GM18951 (cell line): ENCODE results near the gene NUB1.

Source experiments
- POLR2A ChIP-seq: IDR thresholded peaks from 4 replicates; pipeline ENCODE4 v1.6.1; 2011; ENCODE audit warnings: mild to moderate bottlenecking; ENCODE audit not compliant: insufficient read length, insufficient read depth; ENCODE audit errors: extremely low read depth
- in situ Hi-C: fragments of 300-500 bp; cut with MboI; formaldehyde crosslinking; loops from one replicate; pipeline ENCODE4 v1.12.0; 2022; ENCODE audit warnings: low sequenced_read_pairs, mixed read lengths, inconsistent platforms; ENCODE audit not compliant: unreplicated experiment

NUB1 gene

DNA sequence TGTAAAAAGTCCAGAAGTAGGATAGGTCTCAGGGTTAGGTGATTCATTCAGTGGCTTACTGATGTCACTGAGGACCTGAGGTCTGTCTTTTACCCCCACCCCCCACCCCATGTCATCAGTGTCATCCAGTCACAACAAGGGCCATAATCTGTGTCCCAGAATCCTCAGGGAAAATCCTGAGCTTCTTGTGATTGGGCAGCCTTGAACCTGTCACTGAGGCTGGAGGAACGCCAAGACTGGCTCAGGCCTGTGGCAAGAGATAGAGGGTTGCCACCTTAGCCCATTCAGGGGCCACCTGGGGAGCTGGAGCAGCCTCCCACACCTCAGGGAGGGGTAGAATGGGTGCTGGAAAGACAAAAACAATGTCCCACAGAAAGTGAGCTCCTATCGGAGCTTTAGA lies 29.7 kb downstream of the NUB1 start:
- in situ Hi-C loops = no loop called here

DNA sequence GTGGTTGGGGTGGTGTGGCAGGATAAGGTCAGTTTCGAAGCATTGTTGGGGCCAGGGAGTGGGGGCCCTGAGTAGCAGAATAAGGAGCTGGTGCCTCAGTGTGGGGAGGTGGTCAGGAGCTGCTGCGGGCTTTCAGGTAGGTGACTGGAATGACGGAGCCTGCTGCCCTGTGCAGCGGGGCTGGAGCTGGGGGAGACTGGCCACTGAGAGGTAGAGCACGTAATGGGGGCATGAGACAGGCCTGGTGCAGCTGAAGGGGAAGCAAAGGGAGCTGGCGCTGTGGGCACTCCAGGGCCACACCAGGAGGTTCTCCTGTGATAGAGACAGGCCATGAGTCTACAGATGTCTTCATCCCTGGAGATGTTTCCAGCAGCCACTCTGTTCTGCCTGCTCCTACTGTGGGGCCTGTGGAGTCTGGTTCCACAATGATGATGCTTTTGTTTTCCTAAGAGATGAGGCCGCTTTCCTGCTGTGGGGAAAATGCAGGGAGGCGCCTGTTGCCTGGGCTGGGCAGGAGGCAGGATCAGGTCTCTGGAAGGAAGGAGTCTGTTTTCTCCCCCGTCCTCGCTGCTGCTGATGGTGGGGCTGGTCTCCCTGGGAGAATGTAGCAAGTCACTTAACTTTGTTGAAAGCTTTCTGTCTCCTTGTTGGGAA lies 31.1 kb downstream of the NUB1 start:
- in situ Hi-C loops = no loop called here
- TF ChIP-seq POLR2A = no peak

More for the DNA sequence above, 29.7 kb downstream of the NUB1 start:
- TF ChIP-seq POLR2A = no peak

DNA sequence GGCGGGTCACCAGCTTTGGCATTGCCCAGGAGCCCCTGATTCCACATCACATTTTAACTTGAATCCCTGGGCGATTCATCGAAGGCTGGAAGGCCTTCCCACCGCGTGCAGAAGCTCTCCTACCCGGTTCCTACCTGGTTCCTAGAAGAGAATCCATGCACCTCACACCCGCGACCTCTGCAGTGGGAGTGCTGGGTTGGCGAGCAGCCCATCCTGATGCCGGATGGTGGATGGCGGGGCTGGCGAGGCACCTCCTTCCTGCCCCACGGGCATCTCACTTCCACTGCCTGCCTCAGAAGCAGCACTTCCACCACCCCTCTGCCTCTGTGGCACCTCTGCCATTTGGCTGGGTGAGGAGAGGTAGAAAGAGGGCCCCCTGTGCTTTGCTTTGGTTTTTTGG lies 32.0 kb downstream of the NUB1 start:
- in situ Hi-C loops = no loop called here
- no peak for TF ChIP-seq POLR2A

DNA sequence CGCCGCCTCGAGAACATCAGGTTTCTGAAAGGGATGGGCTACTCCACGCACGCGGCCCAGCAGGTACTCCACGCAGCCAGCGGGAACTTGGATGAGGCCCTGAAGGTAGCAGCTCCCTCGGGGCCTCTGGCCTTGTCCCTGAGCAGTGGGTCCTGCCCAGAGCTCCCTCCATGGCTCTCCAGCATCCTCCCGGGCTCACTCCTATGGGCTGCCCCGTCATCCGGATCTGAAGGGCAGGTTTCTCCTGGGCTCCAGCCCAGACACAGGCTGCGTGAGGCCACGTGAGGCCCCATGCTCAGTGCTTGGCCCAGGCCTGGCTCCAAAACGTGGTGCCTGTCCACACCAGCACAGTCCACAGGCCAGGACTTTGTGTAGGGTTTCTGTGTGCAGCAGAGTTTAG lies 32.5 kb downstream of the NUB1 start:
- in situ Hi-C loops = no loop called here
- TF ChIP-seq POLR2A = no peak

DNA sequence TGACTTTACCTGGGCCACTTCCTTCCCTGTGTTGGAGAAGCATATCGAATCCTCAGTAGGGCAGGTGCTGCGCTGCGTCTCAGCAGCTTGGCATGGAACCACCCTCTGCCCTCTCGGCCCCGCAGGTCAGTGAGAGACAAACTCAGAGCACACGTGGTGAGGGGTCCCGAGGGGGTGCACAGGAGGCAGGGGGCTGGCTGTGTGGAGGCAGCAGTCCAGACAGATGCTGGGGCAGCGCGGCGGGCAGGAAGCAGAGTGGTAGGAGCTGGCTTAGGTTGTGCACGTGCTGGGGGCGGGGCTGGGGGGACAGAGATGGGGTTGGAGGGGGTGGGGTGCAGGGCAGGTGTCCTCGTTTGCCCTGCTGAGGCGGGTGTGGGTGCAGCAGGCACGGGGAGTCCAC lies 33.1 kb downstream of the NUB1 start:
- TF ChIP-seq POLR2A = no peak
- in situ Hi-C loops = no loop called here

DNA sequence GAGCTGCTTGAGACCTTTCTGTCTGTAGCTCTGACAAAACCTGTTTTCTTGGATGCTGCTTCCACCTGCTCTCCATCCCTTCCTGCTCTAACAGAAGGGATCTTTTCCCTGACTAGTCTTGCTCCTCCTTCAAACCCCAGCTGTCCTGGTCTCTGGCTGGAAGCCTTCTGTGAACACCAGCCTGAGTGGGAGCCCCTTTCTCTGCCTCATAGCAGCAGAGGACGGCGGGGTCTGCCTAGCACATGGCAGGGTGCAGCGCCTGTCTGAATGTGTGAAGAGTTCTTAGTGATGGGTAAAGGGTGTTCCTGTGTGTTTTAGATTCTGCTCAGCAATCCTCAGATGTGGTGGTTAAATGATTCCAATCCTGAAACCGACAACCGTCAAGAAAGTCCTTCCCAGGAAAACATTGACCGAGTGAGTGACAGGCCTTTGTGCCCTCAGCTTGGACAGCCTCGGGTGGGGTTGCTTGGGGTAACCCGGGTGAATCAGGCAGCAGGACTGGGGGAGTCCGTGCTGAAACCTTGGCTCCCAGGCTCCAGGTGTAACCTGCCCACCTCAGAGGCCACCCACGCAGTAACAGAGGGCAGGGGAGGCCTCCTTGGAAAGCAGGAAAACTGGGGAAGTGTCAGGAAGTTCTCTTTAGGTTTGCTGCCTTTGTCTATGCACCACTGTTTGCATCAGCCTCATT lies 34.1 kb downstream of the NUB1 start:
- no peak for TF ChIP-seq POLR2A
- in situ Hi-C loops = no loop called here

DNA sequence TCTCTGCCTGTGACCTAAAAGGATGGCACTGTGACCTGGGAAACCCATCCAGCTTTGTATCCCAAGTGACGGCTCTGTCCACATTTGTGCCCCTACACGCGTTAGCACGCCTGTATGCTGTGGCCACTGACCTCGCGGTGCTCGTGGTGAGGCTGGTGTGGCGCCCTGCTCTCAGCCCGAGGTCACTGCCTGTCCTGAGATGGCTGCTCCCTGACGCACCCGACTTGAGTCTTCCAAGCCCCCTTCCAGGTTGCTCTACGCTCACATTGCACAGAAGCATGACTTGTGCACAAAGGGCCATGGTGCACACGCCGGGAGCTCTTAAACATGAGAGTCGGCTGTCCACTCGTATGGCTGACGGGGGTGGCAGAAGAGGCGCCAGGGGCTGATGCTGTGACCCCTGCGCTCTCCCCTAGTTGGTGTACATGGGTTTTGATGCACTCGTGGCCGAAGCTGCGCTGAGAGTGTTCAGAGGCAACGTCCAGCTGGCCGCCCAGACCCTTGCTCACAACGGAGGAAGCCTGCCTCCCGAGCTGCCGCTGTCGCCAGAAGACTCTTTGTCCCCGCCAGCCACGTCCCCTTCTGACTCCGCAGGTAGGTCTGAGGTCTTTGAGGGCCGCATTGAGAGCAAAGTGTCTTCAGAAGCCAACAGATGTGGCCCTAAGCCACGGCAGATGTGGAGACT lies 34.7 kb downstream of the NUB1 start:
- in situ Hi-C loops = no loop called here

DNA sequence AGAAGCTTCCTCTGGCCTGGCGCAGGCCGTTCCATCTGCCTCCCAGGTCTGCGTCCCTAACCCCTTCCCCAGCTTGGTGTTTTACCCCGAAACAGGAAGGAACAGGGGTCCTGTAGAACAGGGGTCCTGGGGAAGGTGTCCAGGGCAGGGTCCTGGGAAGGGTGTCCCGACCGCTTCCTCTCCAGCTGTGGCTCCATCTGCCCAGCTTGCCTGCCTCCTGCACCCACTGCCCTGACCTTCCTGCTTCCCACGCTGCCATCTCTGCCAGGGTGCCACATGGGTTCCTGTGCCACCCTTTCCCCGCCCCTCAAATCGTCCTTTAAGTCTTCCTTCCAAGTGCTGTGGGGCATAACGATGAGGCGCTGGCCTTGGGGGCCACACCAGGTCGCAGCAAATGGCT lies 35.8 kb downstream of the NUB1 start:
- no peak for TF ChIP-seq POLR2A

More for the DNA sequence above, 34.7 kb downstream of the NUB1 start:
- TF ChIP-seq POLR2A = no peak

DNA sequence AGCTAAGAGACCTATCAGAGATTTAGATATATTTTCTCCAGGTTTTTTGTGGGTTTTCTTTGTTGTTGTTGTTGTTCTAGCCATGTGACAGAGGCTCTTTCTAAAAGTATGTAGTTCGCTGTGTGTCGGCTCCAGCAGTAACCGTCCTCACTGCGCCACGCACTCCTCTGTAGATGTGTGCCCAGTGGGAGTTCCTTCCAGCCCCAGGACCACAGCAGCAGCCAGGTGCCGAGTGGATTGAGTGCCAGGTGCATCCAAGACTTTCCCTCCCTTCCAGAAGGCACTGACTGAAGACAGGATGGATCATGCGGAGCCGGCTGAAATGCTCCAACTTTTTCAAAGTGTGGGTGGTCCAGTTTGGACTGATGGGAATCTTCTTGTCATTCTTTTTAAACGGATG lies 36.4 kb downstream of the NUB1 start:
- in situ Hi-C loops = no loop called here
- TF ChIP-seq POLR2A = no peak

More for the DNA sequence above, 35.8 kb downstream of the NUB1 start:
- in situ Hi-C loops = no loop called here

DNA sequence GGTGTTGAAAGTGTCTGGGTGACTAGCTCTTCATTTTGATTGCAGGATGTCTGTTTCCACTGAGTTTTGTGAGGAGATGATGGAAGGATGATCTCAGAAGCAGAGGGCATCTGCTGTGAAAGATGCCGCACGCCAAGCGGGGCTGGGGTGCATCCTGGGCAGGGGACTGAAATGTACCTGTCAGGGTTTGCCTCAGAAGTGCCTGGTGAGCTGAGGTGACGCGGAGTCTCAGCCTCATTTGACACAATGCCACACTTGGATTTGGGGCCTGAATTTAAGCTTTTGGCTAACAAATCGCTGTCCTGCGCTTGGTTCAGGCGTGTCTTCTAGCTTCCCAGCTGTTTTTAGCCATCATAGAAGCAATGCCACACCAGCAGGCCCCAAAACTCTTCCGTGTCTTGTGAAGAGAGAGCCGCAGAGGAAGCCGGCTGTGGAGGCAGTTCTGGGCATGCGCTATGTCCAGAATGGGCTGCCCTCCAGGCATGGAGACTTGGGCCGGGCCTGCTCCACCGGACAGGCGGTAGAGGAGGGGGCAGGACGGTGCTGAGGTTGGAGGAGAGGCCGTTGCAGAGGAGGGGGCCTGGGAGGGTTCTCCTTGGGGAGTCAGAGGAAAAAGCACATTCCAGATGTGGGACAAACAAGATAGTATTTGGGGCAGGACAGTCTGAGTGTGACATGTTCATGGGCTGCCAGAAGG lies 37.0 kb downstream of the NUB1 start:
- in situ Hi-C loops = no loop called here
- no peak for TF ChIP-seq POLR2A

DNA sequence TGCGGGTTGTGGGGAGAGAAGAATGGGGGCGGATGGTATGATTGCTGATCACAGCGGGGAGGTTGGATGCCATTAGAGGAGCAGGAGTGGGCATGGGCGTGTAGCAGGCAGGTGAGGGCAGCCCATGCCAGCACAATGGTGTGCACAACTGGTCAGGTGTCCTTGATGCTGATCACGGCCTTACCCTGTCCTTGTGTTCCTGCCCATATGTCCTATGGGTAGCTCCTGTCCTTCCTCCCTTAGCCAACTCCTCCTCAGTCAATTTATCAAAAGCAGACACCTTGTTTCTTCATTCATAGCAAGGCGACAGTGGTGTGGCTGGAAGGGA lies 37.5 kb downstream of the NUB1 start:
- TF ChIP-seq POLR2A = no peak
- in situ Hi-C loops = no loop called here

DNA sequence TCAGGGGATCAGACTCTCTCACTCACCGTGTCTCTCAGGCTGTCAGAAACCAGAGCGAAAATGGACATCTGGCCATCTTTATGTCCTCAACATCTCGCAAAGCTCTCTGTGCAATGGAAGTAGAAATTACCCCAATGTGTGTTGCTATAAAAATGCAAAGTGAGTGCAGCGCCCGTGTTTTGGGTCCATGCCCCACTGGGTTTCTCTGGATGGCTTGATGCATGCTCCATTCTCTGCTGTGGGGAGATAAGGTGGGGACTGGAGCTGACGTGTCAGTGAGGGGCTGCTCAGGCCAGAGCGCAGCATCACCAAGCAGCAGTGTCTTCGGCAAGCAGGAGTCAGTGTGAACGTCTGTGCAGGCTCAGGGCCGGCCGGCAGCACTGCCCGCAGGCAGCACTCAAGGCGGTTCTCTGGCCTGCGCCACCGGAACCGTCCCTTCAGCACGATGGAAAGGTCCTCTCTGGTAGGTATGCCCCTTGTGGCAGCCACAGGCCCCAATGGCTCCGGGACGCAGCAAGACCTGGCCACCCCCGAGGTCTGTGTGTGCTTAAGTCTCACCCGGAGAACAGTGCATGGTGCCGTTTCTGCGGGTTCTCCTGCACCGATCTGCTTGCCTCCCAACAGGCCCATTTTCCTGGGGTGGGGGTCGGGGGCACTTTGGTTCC lies 38.1 kb downstream of the NUB1 start:
- TF ChIP-seq POLR2A = no peak
- in situ Hi-C loops = no loop called here
